Fibroblast of lung (primary cell): ENCODE data around the gene LATS2.

Source experiments
- EZH2 ChIP-seq: IDR thresholded peaks from 2 replicates; pipeline ENCODE4 v1.5.1; 2012; ENCODE audit warnings: low read length, control low read depth, mild to moderate bottlenecking; ENCODE audit errors: missing control alignments
- TF ChIP-seq, protein P1 (sequence below), 2 donors: IDR thresholded peaks in 1 of 2; conservative IDR thresholded peaks in 1 of 2; 1 replicate in 1 of 2; 2 replicates in 1 of 2; pipeline ENCODE4 v1.5.1; 2011 to 2012; ENCODE audit warnings: low read length in 2 of 2, control low read depth in 1 of 2, inconsistent platforms in 1 of 2, low read depth in 1 of 2, mild to moderate bottlenecking in 1 of 2

DNA sequence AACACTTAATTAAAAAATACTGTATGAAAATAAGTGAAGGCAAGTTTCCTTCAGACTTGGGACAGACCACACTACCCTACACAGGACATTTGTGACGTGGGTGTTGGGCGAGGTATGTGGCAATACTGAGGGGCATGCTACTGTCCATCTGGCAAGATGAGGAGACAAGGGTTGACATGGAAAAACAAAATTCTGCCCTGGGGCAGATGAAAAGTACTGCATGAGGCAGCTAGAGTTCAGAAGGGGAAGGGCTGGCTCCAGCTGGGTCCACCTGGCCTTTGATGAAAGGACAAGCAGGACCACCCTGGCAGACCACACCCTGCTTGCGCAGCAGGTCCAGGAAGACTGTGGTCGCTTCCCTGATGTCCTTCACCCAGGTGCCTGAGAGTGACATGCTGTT lies 43.2 kb downstream of the LATS2 start:
- TF ChIP-seq, protein P1, sequence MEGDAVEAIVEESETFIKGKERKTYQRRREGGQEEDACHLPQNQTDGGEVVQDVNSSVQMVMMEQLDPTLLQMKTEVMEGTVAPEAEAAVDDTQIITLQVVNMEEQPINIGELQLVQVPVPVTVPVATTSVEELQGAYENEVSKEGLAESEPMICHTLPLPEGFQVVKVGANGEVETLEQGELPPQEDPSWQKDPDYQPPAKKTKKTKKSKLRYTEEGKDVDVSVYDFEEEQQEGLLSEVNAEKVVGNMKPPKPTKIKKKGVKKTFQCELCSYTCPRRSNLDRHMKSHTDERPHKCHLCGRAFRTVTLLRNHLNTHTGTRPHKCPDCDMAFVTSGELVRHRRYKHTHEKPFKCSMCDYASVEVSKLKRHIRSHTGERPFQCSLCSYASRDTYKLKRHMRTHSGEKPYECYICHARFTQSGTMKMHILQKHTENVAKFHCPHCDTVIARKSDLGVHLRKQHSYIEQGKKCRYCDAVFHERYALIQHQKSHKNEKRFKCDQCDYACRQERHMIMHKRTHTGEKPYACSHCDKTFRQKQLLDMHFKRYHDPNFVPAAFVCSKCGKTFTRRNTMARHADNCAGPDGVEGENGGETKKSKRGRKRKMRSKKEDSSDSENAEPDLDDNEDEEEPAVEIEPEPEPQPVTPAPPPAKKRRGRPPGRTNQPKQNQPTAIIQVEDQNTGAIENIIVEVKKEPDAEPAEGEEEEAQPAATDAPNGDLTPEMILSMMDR (conservative IDR thresholded peaks at IDR 0.05 in 1 of 2, IDR thresholded peaks at IDR 0.05 in 1 of 2; ENCODE audit: low read depth in 1 of 2, low read length in 2 of 2): no peak
- TF ChIP-seq EZH2: no peak
